GM15510 (cell line): ENCODE data around the gene ACACB.

Experiments used
- POLR2A ChIP-seq: IDR thresholded peaks from 3 replicates; pipeline ENCODE4 v1.6.1; 2011; ENCODE audit warnings: borderline replicate concordance; ENCODE audit not compliant: insufficient read length; ENCODE audit errors: extremely low read depth

The ACACB gene

DNA sequence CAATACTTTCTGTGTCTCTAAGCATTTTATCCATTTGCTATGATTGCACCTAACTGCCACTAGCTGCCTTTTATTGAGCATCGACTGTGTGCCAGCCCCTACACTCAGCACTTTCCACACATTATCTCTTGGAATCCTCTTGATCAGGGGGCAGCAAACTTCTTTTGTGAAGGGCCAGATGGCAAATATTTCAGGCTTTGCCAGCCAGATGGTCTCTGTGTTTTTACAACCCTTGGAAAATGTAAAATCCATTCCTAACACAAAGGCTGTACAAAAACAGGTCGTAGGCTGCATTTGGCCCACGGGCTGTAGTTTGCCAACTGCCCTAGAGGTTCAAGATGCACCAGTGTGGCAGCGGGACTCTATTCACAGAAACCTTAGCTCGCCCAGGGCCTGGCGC lies 173.2 kb downstream of the ACACB start:
- TF ChIP-seq POLR2A, result no peak

DNA sequence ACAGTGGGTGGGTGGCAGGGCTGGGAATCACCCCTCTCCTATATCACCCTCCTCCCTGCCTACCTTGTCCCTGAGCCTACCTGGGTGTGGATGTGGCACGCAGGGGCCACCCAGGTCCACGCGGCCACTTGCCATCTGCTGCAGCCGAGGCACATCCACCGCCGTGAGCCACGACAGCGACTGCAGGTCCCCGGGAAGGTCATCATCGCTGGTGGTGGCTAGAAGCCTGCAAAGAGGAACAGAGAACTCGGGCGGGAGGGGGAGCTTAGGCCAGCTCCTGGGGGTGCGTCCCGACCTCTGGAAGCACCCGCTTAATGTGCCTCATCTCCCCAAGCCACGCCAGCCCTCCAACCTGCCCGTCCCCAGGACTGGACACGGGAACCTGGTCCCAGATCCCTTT lies 173.7 kb downstream of the ACACB start:
- no peak for TF ChIP-seq POLR2A

DNA sequence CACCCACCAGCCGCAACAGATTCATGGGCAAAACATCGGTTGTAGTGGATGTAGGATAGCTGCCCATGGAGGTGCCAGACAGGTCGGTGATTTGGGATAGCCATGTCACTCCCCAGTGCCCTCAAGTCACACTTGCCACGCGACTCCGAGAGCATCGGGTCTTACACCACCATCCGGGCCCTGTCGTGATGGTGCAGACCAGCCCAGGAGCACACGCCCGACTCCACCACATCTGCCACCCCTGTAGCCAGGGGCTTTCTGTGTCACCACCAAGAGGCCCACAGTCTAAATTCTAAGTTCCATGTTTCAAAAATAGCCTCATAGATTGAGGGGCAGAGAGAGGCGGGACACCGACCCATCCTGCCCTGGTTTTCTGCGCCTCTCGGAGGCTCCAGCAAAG lies 174.7 kb downstream of the ACACB start:
- TF ChIP-seq POLR2A, result no peak

DNA sequence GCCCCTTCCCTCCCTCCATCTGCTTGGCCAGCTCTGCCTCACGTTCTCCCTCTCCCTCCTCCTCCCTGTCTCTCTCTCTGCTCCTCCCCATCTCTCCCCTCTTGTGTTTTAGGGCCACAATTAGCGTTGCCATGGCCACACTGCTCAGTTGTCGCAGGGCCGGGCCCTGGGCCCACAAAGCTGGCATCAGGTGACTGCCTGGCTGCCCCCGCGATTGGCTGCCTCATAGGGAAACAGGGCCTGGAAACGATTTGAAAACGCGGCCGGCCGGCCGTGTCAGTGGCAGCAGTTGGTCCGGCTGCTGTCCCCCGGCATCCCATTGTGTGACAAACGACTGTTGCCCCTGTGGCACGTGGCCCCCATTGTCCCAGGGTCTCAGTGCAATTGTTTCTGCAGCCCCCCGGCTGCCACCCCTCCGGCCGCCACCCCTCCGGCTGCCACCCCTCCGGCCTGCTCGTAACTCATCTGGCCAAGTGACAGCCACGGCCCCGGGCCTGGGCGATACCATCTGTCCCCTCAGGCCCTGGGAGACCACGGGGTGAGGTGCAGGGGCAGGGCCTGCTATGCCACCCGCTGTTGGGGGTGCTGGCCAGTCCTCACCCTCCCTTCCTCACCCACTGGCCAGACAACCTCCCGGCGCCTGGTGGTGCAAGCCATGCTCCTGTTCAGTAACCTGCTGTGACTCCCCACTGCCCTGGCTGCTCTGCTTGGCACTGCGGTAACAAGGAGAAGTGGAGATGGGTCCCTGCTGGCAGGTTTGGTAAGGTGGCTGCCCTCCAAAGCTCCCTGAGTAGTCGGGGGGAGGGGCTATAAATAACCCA lies 175.3 kb downstream of the ACACB start:
- no peak for TF ChIP-seq POLR2A

DNA sequence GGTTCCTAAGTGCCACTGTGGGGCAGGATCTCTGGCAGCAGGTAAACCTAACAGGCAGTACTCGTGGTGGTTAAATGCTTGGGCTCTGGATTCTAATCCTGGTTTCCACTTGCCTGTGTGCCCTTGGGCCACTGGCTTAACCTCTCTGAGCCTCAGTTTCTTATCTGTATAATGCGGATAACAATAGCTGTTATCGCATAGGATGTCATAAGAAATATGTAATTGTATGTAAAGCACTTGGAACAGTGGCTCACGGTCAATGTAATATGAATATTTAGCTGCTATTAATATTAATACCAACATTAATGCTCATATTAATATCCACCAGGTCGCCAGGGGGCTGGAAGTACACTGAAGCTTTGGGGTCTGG lies 175.9 kb downstream of the ACACB start:
- no peak for TF ChIP-seq POLR2A

DNA sequence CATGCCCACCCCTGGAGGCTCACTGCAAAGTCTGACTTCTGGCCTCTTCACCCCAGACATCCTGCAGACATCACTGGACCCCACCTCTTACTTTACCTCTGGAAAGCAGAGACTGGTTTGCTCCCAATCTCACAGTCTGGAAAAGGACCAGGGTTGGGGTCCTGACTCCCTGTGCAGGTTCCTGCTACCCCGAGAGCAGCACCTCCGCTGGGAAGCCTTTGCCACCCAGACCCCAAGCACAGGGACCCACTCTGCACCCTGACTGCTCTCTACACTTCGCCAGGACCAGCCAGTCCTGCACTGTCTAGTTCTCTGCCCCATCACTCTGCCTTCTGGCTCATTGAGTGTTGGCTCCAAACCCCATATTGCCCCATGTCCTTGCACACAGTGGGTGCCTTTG lies 176.7 kb downstream of the ACACB start:
- TF ChIP-seq POLR2A, result no peak

DNA sequence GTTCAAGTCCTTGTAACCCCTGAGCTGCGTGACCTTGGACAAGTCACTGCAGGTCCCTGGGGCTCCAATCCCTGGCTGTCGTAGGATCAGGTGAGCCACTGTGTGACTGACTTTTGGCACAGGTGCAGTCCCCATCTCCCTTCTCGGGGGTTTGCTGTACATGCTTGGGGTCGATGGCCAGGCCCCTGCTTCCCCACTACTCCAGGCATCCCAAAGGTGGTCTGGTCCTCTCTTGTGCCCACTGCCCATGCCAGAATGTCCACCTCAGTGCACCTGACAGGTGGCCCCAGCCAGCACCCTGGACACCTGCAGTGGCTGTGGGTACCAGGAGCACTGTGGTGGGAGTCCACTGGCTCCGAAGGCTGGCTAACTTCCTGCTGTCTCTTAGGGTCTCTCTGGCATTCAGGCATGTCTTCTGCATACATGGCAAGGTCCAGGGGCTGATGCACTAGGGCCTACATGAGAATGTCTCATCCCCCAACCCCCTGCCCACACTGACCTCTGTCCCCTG lies 178.0 kb downstream of the ACACB start:
- no peak for TF ChIP-seq POLR2A

DNA sequence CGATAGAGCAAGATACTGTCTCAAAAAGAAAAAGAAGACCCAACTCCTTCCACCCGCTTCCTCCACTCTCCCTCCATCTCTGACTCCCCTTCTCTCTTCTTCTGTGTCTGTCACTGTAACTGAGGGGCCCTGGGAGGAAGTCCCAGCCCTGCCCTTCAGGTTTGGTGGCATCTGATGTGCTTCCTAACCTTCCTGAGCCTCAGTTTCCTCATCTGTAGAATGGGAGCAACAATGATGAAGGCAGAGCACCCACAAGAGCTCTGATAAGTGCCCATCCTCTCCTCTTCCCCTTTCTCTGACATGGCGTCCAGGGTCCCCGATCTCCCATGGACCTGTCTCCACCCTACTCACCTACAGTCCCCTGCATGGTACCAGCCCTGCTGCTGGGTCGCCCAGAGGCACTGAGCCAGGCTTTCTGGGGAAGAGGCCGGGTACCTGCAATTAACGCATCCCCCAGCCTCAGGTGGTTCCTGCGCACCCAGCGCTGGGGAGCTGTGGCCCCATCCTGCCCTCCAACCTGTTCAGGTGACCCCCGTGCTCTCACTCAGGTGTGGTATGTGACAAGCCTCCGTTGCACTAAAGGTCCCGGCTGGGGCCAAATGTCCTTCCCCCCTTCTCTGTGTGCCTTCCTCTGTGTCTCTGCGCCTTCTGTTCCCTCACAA lies 179.5 kb downstream of the ACACB start:
- TF ChIP-seq POLR2A, result no peak

DNA sequence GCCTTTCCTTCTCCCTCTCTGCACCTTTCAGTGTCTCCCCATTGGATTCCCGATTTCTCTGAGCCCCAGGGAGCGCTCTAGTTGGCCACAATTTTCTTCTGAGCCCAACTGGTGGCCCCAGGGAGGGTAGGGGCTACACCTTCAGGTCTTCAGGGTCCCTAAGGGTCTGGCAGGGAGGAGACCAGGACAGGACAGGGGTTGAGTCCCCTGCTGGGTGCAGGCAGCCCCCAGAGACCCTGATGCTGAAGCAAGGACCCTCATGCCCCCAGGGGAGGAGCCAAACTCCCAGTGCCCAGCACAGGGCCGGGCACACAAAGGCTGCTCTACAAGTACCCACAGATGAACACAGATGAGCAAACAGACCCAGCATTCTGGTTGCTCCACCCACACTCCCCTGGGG lies 180.0 kb downstream of the ACACB start:
- no peak for TF ChIP-seq POLR2A

DNA sequence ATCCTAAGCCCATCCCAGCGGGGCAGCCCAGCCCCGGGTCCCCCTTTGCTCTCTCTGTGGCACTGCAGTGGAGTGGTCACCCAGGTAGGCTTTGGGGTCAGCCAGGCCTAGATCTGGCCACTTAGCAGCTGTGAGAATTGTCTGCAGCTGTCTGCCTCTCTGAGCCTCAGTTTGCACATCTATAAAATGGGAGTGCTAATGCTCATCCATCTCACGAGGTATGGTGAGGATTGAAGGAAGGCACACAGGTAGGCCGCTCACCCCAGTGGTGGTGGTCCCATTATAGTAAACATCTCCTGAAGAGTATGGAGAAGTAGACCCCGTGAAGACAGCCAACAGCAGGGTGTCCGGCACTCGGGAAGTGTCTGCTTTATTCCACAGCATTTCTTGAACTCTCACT lies 183.5 kb downstream of the ACACB start:
- TF ChIP-seq POLR2A, result no peak

DNA sequence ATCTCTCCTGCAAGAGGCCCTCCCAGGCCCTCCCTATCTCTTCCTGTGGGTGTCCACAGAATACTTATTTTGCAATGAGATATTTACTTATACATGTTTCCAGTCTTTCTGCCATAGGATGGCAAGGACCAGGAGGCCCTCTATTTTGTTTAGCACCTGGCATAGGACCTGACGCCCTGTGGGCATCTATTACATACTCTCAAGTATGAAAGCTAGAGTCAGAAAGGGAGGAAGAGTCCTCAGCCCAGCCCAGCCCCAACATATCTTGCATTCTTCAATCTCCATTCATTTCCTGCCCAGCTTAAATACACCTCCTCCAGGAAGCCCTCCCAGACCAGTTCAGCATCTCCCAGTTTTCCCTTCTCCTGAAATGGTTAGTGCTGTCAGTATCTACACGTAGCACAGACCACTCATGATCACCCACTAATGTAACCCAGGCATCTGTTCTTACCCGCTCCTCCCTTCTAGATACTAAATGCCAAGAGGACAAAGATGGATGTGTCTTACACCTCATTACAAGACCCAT lies 185.3 kb downstream of the ACACB start:
- TF ChIP-seq POLR2A, result no peak

DNA sequence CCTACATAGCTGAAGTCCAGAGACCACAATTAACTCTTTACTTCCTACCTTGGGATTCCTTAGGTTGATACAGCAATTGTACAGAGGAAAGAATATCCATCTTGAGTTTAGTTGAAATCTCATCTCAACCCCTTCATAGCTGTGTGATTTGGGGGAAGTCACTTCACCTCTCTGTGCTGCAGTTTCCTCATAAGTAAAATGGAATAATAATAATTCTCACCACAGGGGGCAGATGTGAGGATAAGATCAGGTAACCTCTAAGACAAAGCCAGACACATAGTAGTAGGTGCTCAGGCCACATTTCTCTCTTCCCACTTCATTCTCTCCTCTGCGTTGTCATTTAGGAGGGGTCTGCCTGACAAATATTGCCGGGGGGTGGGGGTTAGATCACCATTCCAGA lies 186.0 kb downstream of the ACACB start:
- no peak for TF ChIP-seq POLR2A

DNA sequence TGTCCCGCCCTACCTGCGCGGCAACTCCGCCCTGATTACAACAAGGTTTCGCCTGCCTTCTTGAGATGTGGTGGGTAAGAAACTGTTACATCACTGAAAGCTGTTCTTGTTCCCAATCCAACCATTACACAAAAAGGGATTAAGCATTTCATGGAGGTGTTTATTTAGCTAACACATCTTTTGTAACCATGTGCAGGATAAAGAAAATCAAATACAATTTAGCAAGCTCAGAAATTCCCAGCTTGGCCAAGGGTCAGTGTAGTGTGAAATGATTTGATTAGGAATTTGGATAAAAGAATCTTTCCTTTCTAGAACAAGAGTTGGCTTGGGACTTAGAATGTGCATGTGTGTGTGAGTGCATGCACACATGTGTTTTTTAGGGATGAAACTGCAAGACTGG lies 186.4 kb downstream of the ACACB start:
- TF ChIP-seq POLR2A, result no peak

DNA sequence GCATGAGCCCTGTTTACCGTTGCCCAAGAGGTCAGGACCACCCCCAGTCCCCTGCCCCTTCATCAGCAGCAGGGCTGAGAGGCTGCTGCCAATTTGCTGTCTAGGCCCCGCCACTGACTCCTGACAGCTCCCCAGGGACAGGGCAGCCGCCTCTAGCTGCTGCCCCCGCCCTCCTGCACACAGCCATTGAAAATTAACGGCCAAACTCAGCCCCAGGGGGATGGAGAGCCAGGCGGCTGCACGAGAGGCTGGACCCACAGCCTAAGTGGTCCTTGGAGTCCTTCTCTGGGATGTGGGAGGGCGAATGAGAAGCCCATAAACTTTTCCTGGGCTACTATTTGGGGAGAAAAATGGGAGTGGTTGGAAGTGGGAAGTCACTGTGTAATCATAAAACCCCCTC lies 188.1 kb downstream of the ACACB start:
- no peak for TF ChIP-seq POLR2A

DNA sequence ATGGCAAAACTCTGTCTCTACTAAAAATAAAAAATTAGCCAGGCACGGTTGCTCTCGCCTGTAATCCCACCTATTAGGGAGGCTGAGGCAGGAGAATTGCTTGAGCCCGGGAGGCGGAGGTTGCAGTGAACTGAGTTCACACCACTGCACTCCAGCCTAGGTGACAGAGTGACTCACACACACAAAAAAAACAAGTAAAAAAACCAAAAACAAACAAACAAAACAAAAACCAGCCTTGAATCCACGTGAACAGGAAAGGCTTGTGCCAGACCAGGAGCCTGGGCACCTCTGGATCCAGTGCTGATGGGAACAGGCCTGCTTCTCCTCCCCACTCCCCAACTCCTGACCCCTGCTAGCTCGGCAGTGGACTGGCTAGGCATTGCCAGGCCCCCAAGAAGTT lies 189.2 kb downstream of the ACACB start:
- no peak for TF ChIP-seq POLR2A

DNA sequence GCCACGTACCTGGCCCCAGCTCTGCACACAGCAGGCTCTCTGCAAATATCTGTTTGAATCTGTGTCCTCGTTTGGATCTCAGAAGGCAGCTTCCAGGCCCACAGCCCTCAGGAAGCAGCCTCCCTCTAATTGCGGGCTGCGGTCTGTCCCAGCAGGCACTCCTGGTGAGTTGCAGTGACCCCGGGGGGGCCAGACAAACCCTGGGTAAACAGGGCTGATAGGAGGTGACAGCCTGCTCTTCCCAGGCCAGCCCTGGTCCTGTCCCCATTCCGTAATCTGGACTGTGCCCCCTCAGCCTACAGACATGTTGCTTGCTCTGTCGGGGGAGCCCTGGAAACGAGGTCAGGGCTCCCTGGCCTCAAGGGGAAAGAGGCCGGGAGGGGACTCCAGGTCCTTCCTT lies 190.7 kb downstream of the ACACB start:
- TF ChIP-seq POLR2A, result no peak
